ENCODE data around the gene PIM1. TPM values are rescaled to one million over a fixed set of nuclear protein-coding genes. Genes with fewer than 3 reads are reported as not detected.

The PIM1 gene
- total and polyA plus RNA-seq, 12 donors: 2.8 to 36.6 (median 19.3) TPM

GRCh38 chr6:37205175-37205996 lies 35.4 kb downstream of the PIM1 start:
- intact Hi-C loops (cut with DNase I): loop anchor here in 1 of 2 donors (10.0 kb wide), 1 partner anchor 181 kb away; no protein-coding TSS in a partner anchor
- Histone ChIP-seq H3K27ac (no peak overlapping the region), H3K27me3 (no peaks in the 10 kb centered on the region), H3K9me3 (replicated peaks in 1 of 3) (no peaks in the 10 kb centered on the region), H3K4me3 (no peak overlapping the region), H3K36me3 (replicated peaks in 1 of 2) (no peaks in the 10 kb centered on the region), H3K4me1 (replicated peaks in 1 of 2) (peaks cover 0 to 10% of the 10 kb centered on the region in 2 donors)
- TF ChIP-seq POLR2A (IDR thresholded peaks at IDR 0.05): no peak
- TF ChIP-seq, protein P1, sequence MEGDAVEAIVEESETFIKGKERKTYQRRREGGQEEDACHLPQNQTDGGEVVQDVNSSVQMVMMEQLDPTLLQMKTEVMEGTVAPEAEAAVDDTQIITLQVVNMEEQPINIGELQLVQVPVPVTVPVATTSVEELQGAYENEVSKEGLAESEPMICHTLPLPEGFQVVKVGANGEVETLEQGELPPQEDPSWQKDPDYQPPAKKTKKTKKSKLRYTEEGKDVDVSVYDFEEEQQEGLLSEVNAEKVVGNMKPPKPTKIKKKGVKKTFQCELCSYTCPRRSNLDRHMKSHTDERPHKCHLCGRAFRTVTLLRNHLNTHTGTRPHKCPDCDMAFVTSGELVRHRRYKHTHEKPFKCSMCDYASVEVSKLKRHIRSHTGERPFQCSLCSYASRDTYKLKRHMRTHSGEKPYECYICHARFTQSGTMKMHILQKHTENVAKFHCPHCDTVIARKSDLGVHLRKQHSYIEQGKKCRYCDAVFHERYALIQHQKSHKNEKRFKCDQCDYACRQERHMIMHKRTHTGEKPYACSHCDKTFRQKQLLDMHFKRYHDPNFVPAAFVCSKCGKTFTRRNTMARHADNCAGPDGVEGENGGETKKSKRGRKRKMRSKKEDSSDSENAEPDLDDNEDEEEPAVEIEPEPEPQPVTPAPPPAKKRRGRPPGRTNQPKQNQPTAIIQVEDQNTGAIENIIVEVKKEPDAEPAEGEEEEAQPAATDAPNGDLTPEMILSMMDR (IDR thresholded peaks at IDR 0.05): no peak
- WGBS, 4 donors: 73 to 82% (median 76%) methylated on average over 13 of the region's 13 CpGs
- DNase-seq: peak in 1 of 7 donors; percentile 43

DNA sequence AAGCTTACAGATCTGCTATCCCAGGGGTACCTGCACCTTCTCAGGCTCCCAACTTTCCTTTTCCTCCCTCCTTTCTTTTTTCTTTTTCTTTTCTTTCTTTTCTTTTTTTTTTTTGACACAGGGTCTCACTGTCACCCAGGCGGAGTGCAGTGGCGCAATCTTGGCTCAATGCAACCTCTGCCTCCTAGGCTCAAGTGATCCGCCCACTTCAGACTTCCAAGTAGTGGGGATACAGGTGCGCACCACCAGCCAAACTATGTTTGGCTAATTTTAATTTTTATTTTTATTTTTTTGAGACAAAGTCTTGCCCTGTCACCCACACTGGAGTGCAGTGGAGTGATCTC lies 36.0 kb downstream of the PIM1 start:
- TF ChIP-seq, protein P1 (IDR thresholded peaks at IDR 0.05): no peak
- TF ChIP-seq POLR2A (IDR thresholded peaks at IDR 0.05): no peak
- 86 to 90% (median 89%) methylated on average over 4 of the region's 4 CpGs for WGBS, 4 donors
- Histone ChIP-seq H3K9me3 (replicated peaks in 1 of 3) (no peaks in the 10 kb centered on the region), H3K27ac (no peak overlapping the region), H3K4me3 (no peak overlapping the region), H3K36me3 (replicated peaks in 1 of 2) (no peaks in the 10 kb centered on the region), H3K27me3 (no peaks in the 10 kb centered on the region), H3K4me1 (replicated peaks in 1 of 2) (peaks cover 0 to 14% of the 10 kb centered on the region in 2 donors)
- intact Hi-C loops (cut with DNase I): loop anchor here (2.0 to 10.0 kb wide), 2 partner anchors 33 to 181 kb away; no protein-coding TSS in a partner anchor
- DNase-seq: peak in 1 of 7 donors; percentile 24

GRCh38 chr6:37206622-37207021 lies 36.7 kb downstream of the PIM1 start:
- intact Hi-C loops (cut with DNase I): loop anchor here (2.0 to 10.0 kb wide), 2 partner anchors 34 to 182 kb away; no protein-coding TSS in a partner anchor
- Histone ChIP-seq H3K27me3 (no peaks in the 10 kb centered on the region), H3K4me3 (no peak overlapping the region), H3K9me3 (replicated peaks in 1 of 3) (no peaks in the 10 kb centered on the region), H3K36me3 (replicated peaks in 1 of 2) (no peaks in the 10 kb centered on the region), H3K27ac (no peak overlapping the region), H3K4me1 (replicated peaks in 1 of 2) (peaks cover 0 to 14% of the 10 kb centered on the region in 2 donors)
- DNase-seq: peak in 1 of 7 donors; percentile 31
- WGBS, 4 donors: 86 to 94% (median 89%) methylated on average over 9 of the region's 9 CpGs
- TF ChIP-seq, protein P1 (IDR thresholded peaks at IDR 0.05): no peak
- no peak for TF ChIP-seq POLR2A (IDR thresholded peaks at IDR 0.05)

- H3K9me3 ChIP-seq (replicated peaks in 1 of 3): no peaks in the 10 kb centered on the region
- 50 to 71% (median 57%) methylated on average over 7 of the region's 7 CpGs for WGBS, 4 donors
- intact Hi-C loops (cut with DNase I): loop anchor here (2.0 to 10.0 kb wide), 3 partner anchors 35 to 187 kb away; no protein-coding TSS in a partner anchor
- H3K4me3 ChIP-seq: no peak overlapping the region
- H3K4me1 ChIP-seq (replicated peaks in 1 of 2): peaks cover 0 to 9% of the 10 kb centered on the region in 2 donors
- H3K27me3 ChIP-seq: no peaks in the 10 kb centered on the region
- H3K36me3 ChIP-seq (replicated peaks in 1 of 2): no peaks in the 10 kb centered on the region
- TF ChIP-seq, protein P1 (IDR thresholded peaks at IDR 0.05): peak; percentile 60 to 92 (median 77)
- TF ChIP-seq POLR2A (IDR thresholded peaks at IDR 0.05): no peak
- peak; percentile 75 to 96 (median 87) for DNase-seq
- no peak overlapping the region for H3K27ac ChIP-seq
These were observed 38.0 kb downstream of the PIM1 start for GRCh38 chr6:37207903-37208456.
